ENCODE measurements around the gene CTXN1. TPM values are rescaled to one million over a fixed set of nuclear protein-coding genes. Genes with fewer than 3 reads are reported as not detected.

The CTXN1 gene
- total RNA-seq, 1 donor, result 2.5 TPM

GRCh38 chr19:7924651-7925170, 1.2 kb downstream of the CTXN1 start:
- no peaks in the 10 kb centered on the region for H3K9me3 ChIP-seq (ENCODE audit: low read depth, low read length)
- peak overlapping the region; percentile 55 for H3K4me2 ChIP-seq (ENCODE audit: insufficient read depth, low read length)
- H4K20me1 ChIP-seq (ENCODE audit: insufficient read depth, low read length), result peaks cover 9% of the 10 kb centered on the region
- peaks cover 38% of the 10 kb centered on the region for H3K4me1 ChIP-seq (ENCODE audit: insufficient read depth, low read length)
- no peaks in the 10 kb centered on the region for H3K27me3 ChIP-seq (ENCODE audit: insufficient read depth, low read length)
- no peak overlapping the region for H3K27ac ChIP-seq (ENCODE audit: low read depth, low read length)
- peak; percentile 76 for DNase-seq (ENCODE audit: insufficient read length, low spot score, missing footprints)
- peaks cover 14% of the 10 kb centered on the region for H3K36me3 ChIP-seq (ENCODE audit: insufficient read depth, low read length)
- H3K79me2 ChIP-seq (ENCODE audit: insufficient read depth, low read length), result peaks cover 17% of the 10 kb centered on the region
- no peak overlapping the region for H2AFZ ChIP-seq (ENCODE audit: low read length)
- TF ChIP-seq CTCF (IDR thresholded peaks at IDR 0.05; ENCODE audit: extremely low read depth, low read depth, low read length), result no peak
- no peak overlapping the region for H3K4me3 ChIP-seq (ENCODE audit: insufficient read depth, low read length)

GRCh38 chr19:7924241-7924640, 1.7 kb downstream of the CTXN1 start:
- Histone ChIP-seq H2AFZ (ENCODE audit: low read length) (no peak overlapping the region), H3K79me2 (ENCODE audit: insufficient read depth, low read length) (peaks cover 17% of the 10 kb centered on the region), H3K27me3 (ENCODE audit: insufficient read depth, low read length) (no peaks in the 10 kb centered on the region), H3K27ac (ENCODE audit: low read depth, low read length) (no peak overlapping the region), H3K4me3 (ENCODE audit: insufficient read depth, low read length) (no peak overlapping the region), H3K4me1 (ENCODE audit: insufficient read depth, low read length) (peaks cover 36% of the 10 kb centered on the region), H3K4me2 (ENCODE audit: insufficient read depth, low read length) (no peak overlapping the region), H3K36me3 (ENCODE audit: insufficient read depth, low read length) (peaks cover 14% of the 10 kb centered on the region), H4K20me1 (ENCODE audit: insufficient read depth, low read length) (peaks cover 9% of the 10 kb centered on the region), H3K9me3 (ENCODE audit: low read depth, low read length) (no peaks in the 10 kb centered on the region)
- no peak for TF ChIP-seq CTCF (IDR thresholded peaks at IDR 0.05; ENCODE audit: extremely low read depth, low read depth, low read length)
- peak; percentile 87 for DNase-seq (ENCODE audit: insufficient read length, low spot score, missing footprints)

- peaks cover 17% of the 10 kb centered on the region for H3K79me2 ChIP-seq (ENCODE audit: insufficient read depth, low read length)
- H3K36me3 ChIP-seq (ENCODE audit: insufficient read depth, low read length), result peaks cover 14% of the 10 kb centered on the region
- peaks cover 9% of the 10 kb centered on the region for H4K20me1 ChIP-seq (ENCODE audit: insufficient read depth, low read length)
- H3K27ac ChIP-seq (ENCODE audit: low read depth, low read length), result no peak overlapping the region
- H3K27me3 ChIP-seq (ENCODE audit: insufficient read depth, low read length), result peaks cover 4% of the 10 kb centered on the region
- DNase-seq (ENCODE audit: insufficient read length, low spot score, missing footprints), result peak; percentile 76
- no peak overlapping the region for H3K4me3 ChIP-seq (ENCODE audit: insufficient read depth, low read length)
- H3K9me3 ChIP-seq (ENCODE audit: low read depth, low read length), result no peaks in the 10 kb centered on the region
- TF ChIP-seq CTCF (IDR thresholded peaks at IDR 0.05; ENCODE audit: extremely low read depth, low read depth, low read length), result no peak
- no peak overlapping the region for H2AFZ ChIP-seq (ENCODE audit: low read length)
- peaks cover 29% of the 10 kb centered on the region for H3K4me1 ChIP-seq (ENCODE audit: insufficient read depth, low read length)
- no peak overlapping the region for H3K4me2 ChIP-seq (ENCODE audit: insufficient read depth, low read length)
Observed at GRCh38 chr19:7923295-7924191, 2.4 kb downstream of the CTXN1 start.

- Histone ChIP-seq H2AFZ (ENCODE audit: low read length) (no peak overlapping the region), H3K4me3 (ENCODE audit: insufficient read depth, low read length) (no peak overlapping the region), H3K4me1 (ENCODE audit: insufficient read depth, low read length) (peaks cover 22% of the 10 kb centered on the region), H4K20me1 (ENCODE audit: insufficient read depth, low read length) (peaks cover 9% of the 10 kb centered on the region), H3K9me3 (ENCODE audit: low read depth, low read length) (no peaks in the 10 kb centered on the region), H3K79me2 (ENCODE audit: insufficient read depth, low read length) (peaks cover 17% of the 10 kb centered on the region), H3K4me2 (ENCODE audit: insufficient read depth, low read length) (no peak overlapping the region), H3K36me3 (ENCODE audit: insufficient read depth, low read length) (peaks cover 14% of the 10 kb centered on the region), H3K27ac (ENCODE audit: low read depth, low read length) (no peak overlapping the region), H3K27me3 (ENCODE audit: insufficient read depth, low read length) (peaks cover 7% of the 10 kb centered on the region)
- no peak for TF ChIP-seq CTCF (IDR thresholded peaks at IDR 0.05; ENCODE audit: extremely low read depth, low read depth, low read length)
- peak; percentile 43 for DNase-seq (ENCODE audit: insufficient read length, low spot score, missing footprints)
Observed at GRCh38 chr19:7922836-7923195, 3.1 kb downstream of the CTXN1 start.
